GM18909 (cell line): ENCODE data around the gene PON3.

Experiments
- ATAC-seq: cut with Tn5 transposase; IDR thresholded peaks from one replicate; pipeline ENCODE4 v1.9.1; 2021; ENCODE audit warnings: mild to moderate bottlenecking; ENCODE audit not compliant: unreplicated experiment, poor library complexity

The PON3 gene

GRCh38 chr7:95396136-95397032, at the start of gene PON3:
TSS of gene PON3 (minus strand) at chr7:95396375. CDS start at chr7:95396350, 25 bp downstream.
- ATAC-seq = peak; percentile 65

- ATAC-seq = no peak
These were observed 48.6 kb upstream of the PON3 start for GRCh38 chr7:95444796-95445195.

GRCh38 chr7:95441042-95441823, 45.1 kb upstream of the PON3 start:
- peak; percentile 44 for ATAC-seq

- ATAC-seq = no peak
These were observed 44.3 kb upstream of the PON3 start for GRCh38 chr7:95440394-95441038.

GRCh38 chr7:95436407-95436806, 40.2 kb upstream of the PON3 start:
- no peak for ATAC-seq

- no peak for ATAC-seq
These were observed 39.2 kb upstream of the PON3 start for GRCh38 chr7:95435422-95435780.

- peak; percentile 97 for ATAC-seq
These were observed 38.6 kb upstream of the PON3 start, which contains the start of gene PON2 for GRCh38 chr7:95434557-95435421. TSS of gene PON2 (minus strand) at chr7:95435028. CDS start at chr7:95434951, 77 bp downstream.

GRCh38 chr7:95433952-95434556, 37.9 kb upstream of the PON3 start:
- ATAC-seq = no peak

- ATAC-seq = no peak
These were observed 37.0 kb upstream of the PON3 start for GRCh38 chr7:95433129-95433528.

GRCh38 chr7:95432606-95433005, 36.4 kb upstream of the PON3 start:
- no peak for ATAC-seq

- ATAC-seq = no peak
These were observed 34.7 kb upstream of the PON3 start for GRCh38 chr7:95430864-95431263.

GRCh38 chr7:95429241-95429990, 33.2 kb upstream of the PON3 start:
- ATAC-seq = no peak

- ATAC-seq = no peak
These were observed 31.8 kb upstream of the PON3 start for GRCh38 chr7:95427914-95428516.

GRCh38 chr7:95427166-95427565, 31.0 kb upstream of the PON3 start:
- no peak for ATAC-seq

GRCh38 chr7:95425694-95426093, 29.5 kb upstream of the PON3 start:
- ATAC-seq = no peak

GRCh38 chr7:95424716-95425115, 28.5 kb upstream of the PON3 start:
- no peak for ATAC-seq

- no peak for ATAC-seq
These were observed 25.8 kb upstream of the PON3 start for GRCh38 chr7:95421847-95422444.
